Left renal pelvis (tissue), 4 donors: Measurements from ENCODE around the gene FCGR2B. TPM values are rescaled to one million over a fixed set of nuclear protein-coding genes. Genes with fewer than 3 reads are reported as not detected.

Experiments
- DNase-seq, 4 donors: peaks; one replicate each; pipeline ENCODE4 v3.0.0-alpha.2; 2013; ENCODE audit warnings: low read depth in 4 of 4, low spot score in 3 of 4
- polyA plus RNA-seq, 4 donors: library from polyadenylated mRNA; unstranded; fragments of 120-200 nt; gene quantifications; one replicate each; pipeline ENCODE4 v1.2.1, GENCODE V29; 2013; ENCODE audit not compliant: insufficient read length in 4 of 4

FCGR2B gene
- polyA plus RNA-seq, 4 donors = 0.49 to 1.0 (median 0.71) TPM

- DNase-seq = peak in 1 of 4 donors; percentile 29
These were observed 64.4 kb downstream of the FCGR2B start for GRCh38 chr1:161727256-161727924.

Other genes with a start within 250 kb of the FCGR2B start
- gene FCGR2A, start 157.7 kb upstream of the FCGR2B start, polyA plus RNA-seq = 10 to 100 TPM in 1 of 4 donors, 1 to 10 TPM in 3; 4.7 to 13.9 (median 6.3) TPM
- gene HSPA6, start 138.6 kb upstream of the FCGR2B start, polyA plus RNA-seq = under 1 TPM; 0.30 to 0.82 (median 0.34) TPM
- 1 to 10 TPM; 1.7 to 4.7 (median 1.9) TPM for gene FCGR3A, start 113.3 kb upstream of the FCGR2B start, polyA plus RNA-seq
- 1 to 10 TPM in 1 of 4 donors, under 1 TPM in 2, not detected in 1; 0.26 to 2.6 (median 0.93) TPM for gene FCGR3B, start 32.0 kb upstream of the FCGR2B start, polyA plus RNA-seq
- gene FCRLA, start 44.1 kb downstream of the FCGR2B start, polyA plus RNA-seq = under 1 TPM in 3 of 4 donors, not detected in 1; 0.10 to 0.56 (median 0.23) TPM
- gene FCRLB, start 58.4 kb downstream of the FCGR2B start, polyA plus RNA-seq = 1 to 10 TPM; 2.8 to 6.0 (median 4.4) TPM
- 10 to 100 TPM; 30.1 to 48.5 (median 34.4) TPM for gene DUSP12, start 86.6 kb downstream of the FCGR2B start, polyA plus RNA-seq
- 10 to 100 TPM; 27.0 to 37.5 (median 32.4) TPM for gene ATF6, start 103.2 kb downstream of the FCGR2B start, polyA plus RNA-seq